GM19438 (cell line): ENCODE measurements around the gene FGF10.

ENCODE experiments used
- ATAC-seq: cut with Tn5 transposase; IDR thresholded peaks from one replicate; pipeline ENCODE4 v1.9.1; 2021; ENCODE audit warnings: low read depth; ENCODE audit not compliant: unreplicated experiment

Gene FGF10

DNA sequence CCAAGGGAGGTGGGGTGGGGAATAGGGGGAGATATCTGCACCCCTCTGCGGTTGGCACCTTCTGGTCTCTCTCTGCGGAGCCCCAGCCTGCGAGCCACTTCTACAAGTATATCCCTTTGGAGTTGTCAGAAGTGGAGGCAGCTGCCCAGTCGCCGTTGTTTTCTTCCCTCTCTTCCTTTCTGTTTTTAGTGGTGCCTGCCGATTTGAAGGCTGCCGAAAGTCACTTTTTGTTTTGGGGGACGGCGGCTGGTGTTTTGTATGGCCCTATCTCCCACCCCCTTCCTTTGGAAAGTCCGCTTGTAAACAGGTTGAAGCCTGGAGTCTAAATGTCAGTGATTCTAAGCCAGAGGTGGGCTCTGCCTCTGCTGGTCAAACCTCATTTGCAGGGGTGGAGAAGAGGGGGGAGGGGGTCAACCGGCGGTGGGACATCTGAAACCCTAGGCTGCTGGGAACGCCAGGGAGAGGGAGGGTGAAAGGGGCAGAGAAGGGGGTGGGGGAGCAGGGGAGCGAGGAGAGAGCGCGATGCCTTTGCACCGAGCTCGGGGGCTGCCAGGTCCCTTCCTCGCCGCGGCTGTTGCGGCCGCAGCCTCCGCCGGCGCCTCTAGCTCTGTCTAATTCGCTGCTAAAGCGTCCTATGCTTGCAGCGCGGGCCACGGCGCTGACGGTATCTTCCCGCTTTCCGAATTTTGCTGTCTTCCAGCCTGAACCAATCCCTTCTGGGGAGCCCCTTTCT is at the start of gene FGF10:
TSS of gene FGF10 (minus strand) at position 331 of the 733 bp plus-strand sequence. CDS start 738 bp downstream, outside the sequence.
- ATAC-seq: no peak

DNA sequence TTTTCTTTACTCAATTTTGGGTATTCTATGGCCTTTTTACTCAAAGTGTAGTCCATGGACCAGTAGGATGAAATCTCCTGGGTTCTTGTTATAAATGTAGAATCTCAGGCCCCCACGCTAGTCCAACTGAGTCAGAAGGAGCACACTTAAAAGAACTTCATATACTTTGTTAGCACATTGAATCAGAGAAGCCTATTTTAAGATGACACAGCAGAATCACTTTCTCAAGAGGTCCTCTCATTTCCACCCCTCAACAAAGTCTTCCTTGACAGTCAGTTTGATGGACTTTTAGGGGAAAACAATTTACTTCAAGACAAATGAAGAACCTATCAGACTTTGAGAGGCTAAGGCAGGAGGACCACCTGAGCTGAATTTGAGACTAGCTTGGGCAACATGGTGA is 37.7 kb upstream of the FGF10 start:
- ATAC-seq: no peak

DNA sequence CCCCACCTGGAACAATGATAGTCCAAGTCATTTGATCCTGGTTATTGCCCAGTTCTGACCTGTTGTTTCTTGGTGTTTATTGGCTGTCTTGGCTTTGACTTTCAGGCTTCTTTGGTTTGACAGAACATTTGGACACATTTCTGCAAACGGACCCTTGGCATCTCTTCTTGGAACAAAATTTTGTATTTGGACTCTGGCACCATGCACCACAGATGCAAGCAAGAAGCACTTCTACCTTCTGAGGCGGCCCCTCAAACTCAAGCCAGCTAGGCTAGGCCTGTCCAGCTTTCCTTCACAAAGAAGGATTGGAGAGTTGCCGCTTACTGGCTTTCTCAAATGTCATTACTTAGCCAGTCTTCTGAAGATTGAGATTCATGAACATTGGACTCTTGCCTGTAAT is 23.1 kb upstream of the FGF10 start:
- no peak for ATAC-seq

DNA sequence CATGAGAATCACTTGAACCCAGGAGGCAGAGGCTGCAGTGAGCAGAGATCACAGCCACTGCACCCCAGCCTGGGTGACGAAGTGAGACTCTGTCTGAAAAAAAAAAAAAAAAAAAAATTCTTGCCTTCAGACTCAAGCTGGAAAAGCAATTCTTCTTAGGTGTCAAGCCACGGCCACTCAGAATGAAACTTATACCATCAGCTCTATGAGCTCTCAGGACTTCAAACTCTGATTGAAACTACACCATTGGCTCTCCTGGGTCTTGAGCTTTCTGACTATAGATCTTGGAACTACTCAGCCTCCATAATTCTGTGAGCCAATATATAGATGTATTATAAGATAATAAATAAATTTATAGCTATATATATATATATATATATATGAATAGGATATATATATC is 12.9 kb upstream of the FGF10 start:
- no peak for ATAC-seq

DNA sequence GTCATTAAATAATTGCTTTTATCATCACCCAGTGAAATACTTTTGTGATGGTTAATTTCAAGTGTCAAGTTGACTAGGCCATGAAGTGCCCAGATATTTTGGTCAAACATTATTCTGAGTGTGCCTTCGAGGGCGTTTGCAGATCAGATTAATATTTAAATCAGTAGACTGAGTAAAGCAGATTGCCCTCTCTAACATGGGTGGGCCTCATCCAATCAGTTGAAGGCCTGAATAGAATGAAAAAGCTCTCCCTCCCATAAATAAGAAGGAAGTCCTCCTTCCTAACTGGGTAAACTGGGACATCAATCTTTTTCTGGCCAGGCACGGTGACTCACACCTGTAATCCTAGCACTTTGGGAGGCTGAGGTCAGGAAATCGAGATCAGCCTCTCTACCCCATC is 12.4 kb upstream of the FGF10 start:
- no peak for ATAC-seq

DNA sequence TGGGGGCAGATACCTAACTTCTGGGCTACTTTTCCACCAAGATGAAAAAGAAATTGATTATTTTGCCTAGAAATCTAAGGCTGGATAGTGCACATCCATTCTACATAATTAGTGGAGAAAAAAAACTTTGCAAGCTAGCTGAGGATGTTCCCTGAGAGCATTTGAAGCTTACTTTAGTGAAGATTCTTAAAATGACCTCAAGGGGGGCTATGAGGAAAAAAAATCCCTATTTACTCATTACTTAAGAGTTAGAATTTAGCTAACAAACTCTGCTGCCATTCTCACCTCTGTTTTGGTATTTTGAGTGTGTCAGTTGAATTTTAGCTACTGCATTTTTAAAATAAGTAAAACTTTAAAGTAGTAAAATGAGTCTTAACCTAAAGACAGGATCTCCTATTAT is 9.2 kb upstream of the FGF10 start:
- no peak for ATAC-seq

DNA sequence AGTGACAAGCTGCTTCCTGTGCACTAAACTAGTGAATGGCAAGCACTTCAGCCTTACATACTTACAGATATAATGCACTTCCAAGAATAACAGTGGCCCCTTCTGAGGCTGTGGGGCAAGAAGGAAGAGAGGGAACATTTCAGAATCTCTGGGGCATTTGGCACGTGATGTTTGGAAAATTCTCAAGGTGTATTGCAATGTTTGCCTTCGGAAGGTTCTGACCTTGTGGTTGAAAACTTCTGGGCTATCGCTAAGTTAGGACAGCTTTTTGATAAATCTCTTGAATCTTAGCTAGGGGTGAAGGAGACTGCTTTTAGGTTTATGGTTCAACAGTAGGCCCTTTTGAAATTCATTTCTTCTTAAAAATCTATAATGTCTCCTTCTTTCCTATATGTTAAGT is 7.1 kb upstream of the FGF10 start:
- ATAC-seq: no peak

DNA sequence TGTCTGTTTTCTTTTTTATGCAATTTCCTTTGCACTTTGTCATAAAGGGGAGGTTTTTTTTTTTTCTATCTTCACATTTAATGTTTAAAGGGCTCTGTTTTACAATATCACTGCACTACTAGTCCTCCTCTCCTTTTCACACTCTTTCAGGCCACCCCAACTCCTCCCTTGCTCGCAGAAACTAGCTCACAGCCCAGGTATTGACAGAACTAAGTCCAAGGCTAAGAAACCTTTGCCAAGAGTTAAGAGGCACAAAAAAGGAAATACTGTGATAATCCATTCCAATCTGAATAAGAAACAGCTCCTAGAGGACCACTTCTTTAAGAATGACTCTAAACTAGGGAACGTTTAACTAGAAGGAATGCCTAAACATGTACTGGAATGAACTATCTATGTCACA is 1.1 kb upstream of the FGF10 start:
- ATAC-seq: no peak

DNA sequence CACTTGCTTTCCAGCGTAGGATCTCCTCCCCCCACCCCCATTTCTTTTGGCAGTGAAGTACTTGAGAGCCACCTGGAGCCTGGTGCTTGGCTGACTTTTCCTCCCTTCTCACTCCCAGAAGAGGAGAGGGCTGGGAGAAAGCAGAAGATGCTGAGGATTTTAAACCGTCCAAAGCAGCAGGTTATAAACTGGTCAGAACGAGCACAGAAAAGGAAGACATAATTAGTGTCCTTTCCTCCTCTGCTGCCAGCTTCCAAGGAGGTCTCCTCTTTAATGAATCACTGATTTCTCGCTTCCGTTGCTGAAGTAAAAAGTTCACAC is 563 bp upstream of the FGF10 start:
- ATAC-seq: no peak

DNA sequence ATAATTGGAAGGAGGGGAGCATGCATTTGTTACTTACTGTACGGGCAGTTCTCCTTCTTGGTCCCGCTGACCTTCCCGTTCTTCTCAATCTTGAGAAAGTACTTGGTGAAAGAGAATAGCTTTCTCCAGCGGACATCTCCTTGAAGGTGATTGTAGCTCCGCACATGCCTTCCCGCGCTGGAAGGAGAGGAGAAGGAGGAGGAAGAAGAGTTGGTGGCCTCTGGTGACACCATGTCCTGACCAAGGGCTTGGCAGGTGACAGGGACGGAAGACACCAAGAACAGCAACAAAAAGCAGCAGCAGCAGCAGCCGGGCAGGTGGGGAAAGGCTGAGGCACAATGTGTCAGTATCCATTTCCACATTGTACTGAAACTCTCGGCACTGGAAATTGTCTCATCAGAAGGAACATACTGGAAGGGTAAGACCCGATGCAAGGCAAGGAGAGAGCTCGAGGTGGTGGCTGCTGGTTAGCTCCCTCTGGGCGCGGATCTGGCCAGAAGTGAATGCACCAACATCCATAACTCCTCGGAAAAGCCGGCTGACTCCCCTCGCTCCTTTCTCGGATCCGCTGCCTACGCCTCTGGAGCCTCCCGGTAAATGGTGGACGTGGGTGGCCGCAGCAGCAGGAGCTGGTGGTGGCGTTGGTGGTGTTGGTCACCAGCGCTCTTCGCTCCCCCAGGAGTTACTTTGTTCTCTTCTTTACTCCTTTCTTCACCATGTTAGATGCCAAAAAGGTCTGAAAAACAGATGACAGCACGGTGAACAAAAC is 715 bp downstream of the FGF10 start:
- no peak for ATAC-seq

DNA sequence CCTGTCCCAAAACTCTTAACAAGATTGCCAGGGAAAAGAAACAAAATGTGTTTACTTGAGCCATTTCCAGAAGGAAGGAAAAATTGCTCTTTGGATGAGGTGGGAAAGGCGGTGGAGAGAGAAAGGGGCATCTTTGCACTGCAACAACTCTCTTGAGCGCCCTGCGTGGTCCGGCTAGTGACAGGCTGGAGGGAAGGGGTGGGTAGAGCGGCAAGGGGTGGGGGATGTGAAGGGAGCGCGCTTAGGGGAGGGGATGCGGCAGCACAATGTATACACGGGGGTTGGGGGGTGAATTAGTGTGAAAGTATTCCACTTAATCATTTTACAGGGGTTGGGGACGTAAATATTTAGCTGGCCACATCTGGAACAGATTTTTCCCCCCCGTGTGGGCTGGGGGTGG is 1.3 kb downstream of the FGF10 start:
- ATAC-seq: no peak

DNA sequence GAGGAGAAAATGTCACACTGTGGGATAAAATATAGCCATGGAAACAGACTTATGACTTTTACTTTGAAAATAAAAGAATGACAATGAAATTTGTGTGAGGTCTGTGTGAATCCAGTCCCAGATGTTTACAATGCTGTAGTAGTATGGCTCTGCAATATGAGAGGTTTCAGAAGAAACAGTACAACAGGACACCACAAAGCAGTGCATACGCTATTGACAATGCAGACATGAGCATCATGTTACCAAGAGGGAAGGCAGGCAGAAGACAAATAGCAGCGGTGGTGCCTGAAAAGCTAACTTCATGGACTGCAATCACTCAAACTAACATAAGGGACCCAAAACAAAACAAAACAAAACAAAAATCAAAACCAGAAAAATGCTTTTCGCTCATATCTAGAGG is 1.8 kb downstream of the FGF10 start:
- no peak for ATAC-seq

DNA sequence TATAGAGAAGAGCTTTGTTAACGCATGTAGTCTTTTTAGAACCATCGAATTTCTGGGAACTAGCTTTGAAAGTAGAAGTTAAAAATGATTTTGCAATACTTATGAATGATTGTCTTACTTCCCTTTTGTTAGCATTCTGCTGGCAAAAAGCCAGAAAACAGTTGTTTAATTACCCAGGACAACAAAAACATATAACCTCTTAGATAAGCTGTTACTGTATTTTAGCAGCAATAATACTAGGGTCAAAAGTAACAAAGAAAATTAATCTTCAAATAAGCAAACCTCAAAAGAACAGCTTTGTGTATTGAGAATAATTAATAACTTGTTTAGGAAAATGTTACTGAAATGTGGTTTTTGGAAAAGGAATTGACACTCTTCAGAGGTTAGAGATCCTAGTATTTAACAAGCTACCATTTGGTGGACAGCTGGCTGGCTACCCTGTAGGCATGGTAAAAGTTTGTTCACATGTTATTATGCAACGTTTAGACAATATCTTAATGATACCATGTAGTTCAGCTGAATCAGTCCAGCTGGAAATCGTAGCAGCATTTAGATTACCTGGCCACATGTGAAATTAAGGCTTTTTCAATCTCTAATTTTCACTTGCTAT is 3.8 kb downstream of the FGF10 start:
- no peak for ATAC-seq

DNA sequence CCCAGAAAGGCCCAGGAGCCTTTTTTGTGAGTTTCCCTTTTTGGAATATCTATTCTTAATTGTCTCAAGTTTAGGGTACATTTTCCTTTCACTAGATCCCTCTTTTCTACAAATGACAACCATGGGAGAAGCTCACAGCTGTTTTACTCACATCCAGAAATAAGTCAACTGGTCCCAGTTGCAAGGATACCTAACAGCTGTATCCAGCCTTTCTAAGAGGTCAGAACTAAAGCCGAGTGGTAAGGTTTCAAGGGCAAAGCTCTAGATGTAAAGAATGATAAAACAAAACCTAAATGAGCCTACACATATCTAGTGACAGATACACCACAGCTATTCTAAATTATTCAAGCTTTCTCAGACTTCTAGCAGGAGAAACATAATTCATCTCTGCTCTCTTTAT is 4.4 kb downstream of the FGF10 start:
- no peak for ATAC-seq

DNA sequence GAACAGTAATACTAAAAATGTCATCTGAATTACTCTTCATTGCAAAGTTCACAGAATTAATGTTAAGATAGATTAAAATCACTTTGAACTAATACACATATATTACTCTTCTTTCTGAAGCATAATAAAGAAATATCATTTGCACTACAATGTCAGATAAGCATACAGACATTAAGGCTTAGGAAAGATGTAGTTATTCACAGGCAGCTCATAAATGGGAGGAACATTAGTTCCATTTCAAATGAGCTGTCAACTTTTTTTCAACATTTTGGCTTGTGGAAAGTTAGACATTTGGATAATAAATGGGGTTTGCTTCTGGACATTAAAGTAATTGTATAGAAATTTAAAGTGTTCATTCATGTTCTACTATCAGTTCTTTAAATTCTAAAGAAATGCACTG is 6.3 kb downstream of the FGF10 start:
- ATAC-seq: no peak

DNA sequence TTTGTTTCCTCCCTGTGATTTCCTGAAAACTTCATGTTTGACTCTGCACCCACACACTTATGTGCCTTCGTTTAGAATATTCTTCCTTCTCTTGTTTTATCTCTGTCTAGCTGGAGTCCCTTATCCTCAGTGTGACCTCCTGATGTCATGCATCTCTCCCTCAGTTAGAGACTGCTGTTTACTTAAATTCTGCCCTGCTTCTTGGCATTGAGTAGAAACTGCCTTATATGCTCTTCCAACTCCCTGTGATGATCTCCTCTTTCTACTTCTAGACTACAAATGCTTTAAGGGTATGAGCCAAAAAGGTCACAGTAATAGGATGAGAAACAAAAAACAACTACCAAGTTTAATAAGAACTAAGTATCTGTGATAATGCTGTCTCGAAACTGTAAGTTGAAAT is 12.2 kb downstream of the FGF10 start:
- no peak for ATAC-seq

DNA sequence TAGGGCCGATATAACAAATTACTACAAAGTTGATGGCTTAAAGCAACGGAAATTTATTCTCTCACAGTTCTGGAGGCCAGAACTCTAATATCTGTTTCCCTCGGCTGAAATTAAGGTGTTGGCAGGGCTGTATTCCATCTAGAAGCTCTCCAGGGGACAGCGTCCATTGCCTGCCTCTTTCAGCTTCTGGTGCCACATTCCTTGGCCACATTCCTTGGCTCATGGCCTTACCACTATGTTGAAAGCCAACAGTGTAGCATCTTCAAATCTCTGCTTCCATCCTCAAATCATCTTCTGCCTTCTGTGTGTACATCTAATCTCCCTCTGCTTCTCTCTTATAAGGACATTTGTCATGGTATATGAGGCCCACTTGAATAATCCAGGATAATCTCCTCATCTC is 17.2 kb downstream of the FGF10 start:
- no peak for ATAC-seq

DNA sequence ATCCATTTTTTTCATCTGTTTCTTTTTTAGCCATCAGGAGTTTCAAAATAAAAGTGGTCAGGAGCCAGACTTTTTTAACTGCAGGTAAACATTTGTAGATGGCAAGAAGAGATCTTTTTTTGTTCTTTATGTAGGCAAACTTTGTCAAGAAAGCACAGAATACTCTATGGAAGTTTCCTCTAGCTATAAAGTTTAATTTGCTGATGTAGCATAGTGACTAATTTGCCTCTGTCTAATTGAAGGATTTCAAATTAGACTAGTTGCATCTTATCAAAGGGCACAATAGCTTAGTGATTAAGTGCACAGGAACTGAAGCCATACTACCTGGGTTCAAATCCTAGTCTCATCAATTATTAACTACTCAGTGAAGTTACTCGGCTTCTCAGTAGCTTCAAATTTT is 22.0 kb downstream of the FGF10 start:
- no peak for ATAC-seq

DNA sequence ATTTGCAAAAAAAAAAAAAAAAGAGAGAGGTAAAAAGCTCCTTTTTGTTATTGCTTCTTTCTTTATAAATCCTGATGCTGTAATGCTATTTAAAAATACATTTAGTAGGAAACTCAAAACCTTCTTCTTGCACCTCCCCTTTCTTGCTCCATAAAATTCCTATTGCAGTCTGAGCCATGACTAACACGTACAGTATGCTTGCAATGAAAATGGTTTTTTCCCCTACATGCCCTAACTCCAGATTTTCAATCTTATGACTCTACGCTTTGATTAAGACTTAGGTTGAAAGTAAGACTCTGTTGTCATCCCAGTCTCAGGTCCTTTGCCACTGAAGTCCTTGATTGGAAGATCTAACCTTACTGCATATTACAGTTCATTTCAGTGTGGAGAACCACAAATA is 23.9 kb downstream of the FGF10 start:
- ATAC-seq: no peak

DNA sequence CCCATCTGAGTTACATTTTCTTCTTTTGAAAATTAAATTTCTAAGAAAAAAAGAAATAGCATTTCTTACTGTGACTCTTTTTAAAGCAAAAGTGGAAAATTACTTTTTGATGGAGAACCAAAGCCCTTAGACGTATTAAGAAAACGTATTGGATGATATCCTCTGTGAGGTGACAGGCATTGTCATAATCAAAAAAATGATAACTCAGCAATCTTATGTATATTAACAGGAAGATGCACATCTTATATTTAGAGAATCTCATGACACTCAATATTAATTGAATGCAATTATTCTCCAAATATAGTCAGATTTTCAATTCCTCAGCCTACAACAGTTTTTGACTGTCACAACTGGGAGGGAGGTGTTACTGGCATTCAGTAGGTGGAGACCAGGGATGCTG is 25.1 kb downstream of the FGF10 start:
- no peak for ATAC-seq

DNA sequence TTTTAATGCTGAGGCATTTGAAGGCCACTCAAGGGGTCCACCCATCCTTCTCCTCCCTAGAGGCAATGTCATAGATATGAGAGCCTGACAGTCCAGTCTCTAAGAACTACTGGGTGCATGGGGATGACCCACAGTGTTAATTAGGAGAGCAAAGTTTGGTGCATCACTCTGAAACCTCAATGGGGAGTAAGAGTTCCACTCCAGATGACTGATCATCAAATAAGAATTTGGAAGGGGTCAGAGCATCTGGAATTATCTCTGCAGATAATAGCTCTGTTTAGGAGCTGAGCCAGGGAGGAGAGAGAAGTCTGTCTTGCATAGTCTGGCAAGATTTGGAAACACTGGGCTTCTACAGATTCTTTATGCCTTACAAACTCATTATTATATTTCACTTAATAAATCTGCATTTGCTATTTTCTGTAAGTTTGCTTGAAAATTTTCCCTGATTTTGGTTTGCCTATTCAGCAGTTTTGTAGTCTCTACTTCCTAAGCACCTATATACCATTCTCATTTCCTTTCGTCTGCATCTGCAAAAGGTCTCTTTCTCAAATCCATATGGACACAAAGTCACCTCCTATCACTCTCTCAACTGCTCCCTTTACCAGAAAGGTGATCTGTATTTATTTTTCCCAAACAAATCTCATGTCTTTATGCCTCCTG is 27.7 kb downstream of the FGF10 start:
- ATAC-seq: no peak

DNA sequence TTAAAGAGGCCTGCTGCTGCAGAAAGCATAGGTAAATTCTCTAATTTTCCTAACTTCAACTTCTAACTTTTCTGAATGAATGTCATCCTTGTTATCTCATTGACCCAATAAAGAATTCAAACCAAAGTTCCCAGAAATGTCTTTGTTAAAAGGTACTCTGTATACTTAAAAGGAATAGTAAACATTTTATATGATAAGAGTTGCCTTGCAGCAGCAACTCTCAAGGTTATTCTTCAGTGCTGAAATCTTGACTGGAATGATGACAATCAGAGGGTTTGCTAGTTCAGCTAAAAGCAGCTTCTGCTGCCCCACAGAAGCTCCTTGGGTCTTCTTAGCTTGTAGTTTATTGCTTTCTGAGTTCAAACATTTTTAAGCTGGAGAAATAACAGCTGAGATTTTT is 28.3 kb downstream of the FGF10 start:
- no peak for ATAC-seq
